ENCODE measurements around the gene ASIC4.

DNA sequence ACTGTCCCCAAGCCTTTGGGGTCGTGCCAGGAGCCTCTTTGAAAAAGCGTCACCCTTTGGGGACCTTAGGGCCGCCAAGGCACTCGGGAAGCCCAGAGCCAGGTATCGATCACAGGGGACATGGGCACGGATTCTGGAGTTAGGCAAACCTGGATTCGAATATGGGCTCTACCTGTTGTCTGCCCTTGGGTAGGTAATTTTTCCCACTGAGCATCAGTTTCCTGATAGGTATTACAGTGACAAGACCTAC, 38.8 kb downstream of the ASIC4 start:
- TF ChIP-seq CTCF (IDR thresholded peaks at IDR 0.05) (no peak), POLR2A (IDR thresholded peaks at IDR 0.05) (no peak)
